ENCODE results near the gene LEUTX.

DNA sequence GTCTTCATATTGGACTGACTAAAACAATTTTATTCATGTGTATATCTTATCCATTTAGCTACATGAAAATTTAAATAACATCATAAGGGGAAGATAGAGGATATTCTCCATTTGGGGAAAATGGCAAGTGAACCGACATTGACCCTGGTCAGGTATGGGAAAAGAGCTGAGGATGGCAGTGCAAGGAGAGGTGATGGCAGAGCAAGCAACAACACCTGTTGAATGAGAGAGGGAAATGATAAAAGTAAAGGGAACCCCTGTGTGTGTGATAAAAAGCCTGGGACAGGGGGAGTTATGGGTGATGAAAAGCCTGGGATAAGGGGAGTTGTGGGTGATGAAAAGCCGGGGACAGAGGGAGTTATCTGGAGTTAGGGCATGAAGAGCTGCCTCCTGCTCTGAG is 44.8 kb upstream of the LEUTX start:
- TF ChIP-seq, protein P1, sequence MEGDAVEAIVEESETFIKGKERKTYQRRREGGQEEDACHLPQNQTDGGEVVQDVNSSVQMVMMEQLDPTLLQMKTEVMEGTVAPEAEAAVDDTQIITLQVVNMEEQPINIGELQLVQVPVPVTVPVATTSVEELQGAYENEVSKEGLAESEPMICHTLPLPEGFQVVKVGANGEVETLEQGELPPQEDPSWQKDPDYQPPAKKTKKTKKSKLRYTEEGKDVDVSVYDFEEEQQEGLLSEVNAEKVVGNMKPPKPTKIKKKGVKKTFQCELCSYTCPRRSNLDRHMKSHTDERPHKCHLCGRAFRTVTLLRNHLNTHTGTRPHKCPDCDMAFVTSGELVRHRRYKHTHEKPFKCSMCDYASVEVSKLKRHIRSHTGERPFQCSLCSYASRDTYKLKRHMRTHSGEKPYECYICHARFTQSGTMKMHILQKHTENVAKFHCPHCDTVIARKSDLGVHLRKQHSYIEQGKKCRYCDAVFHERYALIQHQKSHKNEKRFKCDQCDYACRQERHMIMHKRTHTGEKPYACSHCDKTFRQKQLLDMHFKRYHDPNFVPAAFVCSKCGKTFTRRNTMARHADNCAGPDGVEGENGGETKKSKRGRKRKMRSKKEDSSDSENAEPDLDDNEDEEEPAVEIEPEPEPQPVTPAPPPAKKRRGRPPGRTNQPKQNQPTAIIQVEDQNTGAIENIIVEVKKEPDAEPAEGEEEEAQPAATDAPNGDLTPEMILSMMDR (IDR thresholded peaks at IDR 0.05; ENCODE audit: low read length), result no peak
- TF ChIP-seq EZH2 (IDR thresholded peaks at IDR 0.05; ENCODE audit: borderline replicate concordance, low read length), result no peak
